ENCODE data around the gene PRSS1.
"Not testable (repeated sequence)": the region's sequence is repeated elsewhere in the genome, so short reads cannot be mapped to it uniquely, and the experiment has no call there.

The PRSS1 gene

GRCh38 chr7:142749218-142749993 is at the start of gene PRSS1:
PRSS1 (plus strand) TSS chr7:142749472; CDS start chr7:142749485, 13 bp downstream.
- no peak for DNase-seq

DNA sequence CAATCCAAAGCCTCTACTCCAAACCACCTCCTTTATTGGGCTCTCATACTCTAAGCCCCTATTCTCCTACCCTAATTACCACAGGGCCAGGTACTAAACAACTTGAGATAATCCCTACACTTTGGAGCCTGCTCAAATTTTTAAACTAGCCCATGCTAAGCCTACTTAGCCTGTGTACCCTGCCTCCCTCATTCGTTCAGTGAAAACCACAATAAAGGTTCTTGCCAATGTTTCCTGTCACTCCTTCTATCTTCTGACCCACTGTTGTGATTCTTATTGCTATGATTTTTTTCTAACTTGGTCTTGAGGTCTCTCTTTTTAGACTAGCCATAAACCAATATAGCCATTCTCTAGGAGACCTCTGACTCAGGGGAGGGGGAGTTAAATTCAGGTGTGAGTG is 48.3 kb upstream of the PRSS1 start:
- DNase-seq: peak in 1 of 2 donors; percentile 22

GRCh38 chr7:142703655-142704305 is 45.5 kb upstream of the PRSS1 start:
- no peak for DNase-seq

- DNase-seq: not testable (repeated sequence)
Observed at GRCh38 chr7:142708726-142709125, 40.5 kb upstream of the PRSS1 start.

DNA sequence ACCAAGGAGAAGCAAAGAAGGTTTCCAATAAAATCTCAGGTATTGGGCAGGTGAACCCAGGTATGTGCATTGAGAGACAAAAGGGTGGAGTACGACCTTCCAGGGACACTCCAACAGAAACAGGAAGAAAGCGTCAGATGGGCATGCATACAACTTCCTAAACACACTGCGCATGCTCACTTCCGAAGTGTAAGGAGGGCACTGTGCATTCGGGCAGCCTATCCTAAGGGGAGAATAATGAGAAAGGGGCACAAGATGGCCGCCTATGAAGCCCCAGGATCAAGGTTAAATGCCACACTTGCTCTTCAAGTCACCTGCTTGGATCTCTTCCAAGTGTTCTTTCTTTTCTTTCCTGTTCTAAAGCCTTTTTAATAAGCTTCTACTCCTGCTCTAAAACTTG is 39.4 kb upstream of the PRSS1 start:
- no peak for DNase-seq

GRCh38 chr7:142711196-142711595 is 38.1 kb upstream of the PRSS1 start:
- no peak for DNase-seq

DNA sequence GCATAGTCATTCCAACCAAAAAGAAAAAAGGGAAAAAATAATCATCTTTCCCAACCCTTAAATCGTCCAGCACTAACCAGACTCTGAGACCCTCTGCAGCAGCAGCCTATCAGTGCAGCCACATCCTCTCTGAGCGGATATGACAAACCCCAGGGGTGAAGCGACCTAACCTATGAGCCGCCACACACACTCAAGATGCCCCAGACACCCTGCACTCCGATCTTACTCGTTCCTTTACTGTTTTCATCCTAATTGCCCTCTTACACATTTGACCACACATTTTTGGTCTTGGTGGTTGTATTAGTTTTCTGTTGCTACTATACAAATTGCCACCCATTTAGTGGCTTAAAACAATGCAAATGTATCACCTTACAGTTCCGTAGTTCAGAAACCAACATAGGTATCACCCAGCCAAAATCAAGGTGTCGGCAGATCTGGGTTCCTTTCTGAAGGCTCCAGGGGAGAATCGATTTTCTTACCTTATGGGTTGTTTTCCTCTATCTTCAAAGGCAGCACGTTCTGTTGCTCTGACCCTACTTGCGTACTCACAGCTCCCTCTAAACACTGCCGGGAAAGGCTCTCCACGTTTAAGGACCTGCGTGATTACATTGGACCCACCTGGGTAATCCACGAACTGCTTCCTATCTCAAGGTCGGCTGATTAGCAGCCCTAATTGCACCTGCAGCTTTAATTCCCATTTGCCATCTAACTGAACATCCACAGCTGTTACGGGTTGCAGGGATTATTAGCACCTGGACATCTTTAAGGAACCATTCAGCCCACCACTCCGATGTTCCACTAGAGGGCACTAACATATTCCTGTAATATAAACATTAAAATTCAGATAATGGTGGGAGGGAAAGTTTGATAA is 37.3 kb upstream of the PRSS1 start:
- peak; percentile 36 to 54 for DNase-seq

- DNase-seq: no peak
Observed at GRCh38 chr7:142712617-142712957, 36.7 kb upstream of the PRSS1 start.

DNA sequence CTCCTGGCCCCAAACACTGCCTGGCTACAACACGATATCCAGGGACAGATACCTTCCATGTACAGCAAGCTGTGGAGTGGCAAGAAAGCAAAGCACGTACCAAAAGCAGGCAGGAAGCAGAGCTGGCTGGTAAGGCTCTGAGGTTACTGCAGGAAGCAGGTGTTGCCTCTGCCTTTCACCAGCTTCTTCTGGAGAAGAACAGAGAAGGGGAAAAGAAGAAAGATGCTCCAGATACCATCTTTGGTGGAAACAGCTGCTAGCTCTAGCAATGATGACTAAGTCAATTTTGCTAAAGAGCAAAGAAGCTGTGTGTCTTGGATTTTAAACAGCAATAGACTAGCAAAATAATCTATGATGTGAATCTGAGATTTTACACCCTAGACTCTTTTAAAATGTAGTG is 34.9 kb upstream of the PRSS1 start:
- peak; percentile 57 to 68 for DNase-seq

DNA sequence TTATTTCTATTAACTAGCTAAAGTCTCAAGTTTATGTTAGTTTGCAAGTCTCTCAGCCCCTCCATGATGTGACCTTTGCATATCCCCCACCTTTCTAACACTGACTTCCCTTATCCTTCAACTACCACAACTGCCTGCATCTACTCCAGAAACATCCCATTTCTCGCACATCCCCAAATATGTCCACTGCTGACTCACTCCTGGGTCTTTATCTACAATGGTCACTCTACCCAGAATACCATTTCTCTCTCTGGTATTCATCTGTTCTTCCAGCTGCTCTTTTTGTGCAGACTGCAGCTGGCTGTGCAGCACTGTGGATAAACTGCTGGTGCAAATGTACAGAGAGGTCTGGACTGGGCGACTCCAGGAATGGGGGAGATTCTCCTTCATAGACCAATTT is 32.7 kb upstream of the PRSS1 start:
- DNase-seq: no peak

DNA sequence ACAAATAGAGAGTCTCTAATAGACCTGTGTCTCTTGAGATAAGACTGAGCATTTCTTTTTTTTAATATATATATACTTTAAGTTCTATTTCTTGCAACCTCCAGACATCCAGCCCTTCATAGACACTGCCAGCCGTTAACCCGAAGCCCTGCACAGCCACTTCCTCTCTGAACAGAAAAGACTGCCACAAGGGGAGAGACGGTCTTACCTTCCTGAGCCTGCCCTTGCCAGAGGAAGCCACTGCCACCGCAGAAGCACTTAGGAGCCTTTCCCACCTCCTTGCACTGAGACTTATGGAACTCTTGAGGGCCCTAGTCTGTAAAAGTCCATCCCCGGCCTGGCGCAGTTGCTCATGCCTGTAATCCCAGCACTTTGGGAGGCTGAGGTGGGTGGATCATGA is 31.8 kb upstream of the PRSS1 start:
- peak; percentile 39 to 40 for DNase-seq

DNA sequence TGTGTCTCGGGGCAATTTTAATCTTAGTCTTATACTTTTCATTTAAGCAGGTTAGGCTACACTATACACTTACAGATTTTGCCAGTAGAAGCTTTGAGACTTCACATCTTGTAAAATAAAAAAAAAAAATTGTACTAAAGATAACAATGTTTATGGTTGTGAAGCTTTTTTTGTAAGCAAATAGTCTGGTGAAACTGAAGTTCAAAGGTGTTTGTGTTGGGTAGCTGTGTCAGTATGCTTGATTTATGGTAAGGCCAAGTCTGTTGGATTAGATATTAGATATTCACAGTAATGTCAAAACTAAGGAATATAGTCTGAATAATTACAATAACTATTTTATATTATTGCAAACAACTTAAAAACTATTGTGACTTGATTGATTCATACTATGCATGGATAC is 31.0 kb upstream of the PRSS1 start:
- DNase-seq: no peak

DNA sequence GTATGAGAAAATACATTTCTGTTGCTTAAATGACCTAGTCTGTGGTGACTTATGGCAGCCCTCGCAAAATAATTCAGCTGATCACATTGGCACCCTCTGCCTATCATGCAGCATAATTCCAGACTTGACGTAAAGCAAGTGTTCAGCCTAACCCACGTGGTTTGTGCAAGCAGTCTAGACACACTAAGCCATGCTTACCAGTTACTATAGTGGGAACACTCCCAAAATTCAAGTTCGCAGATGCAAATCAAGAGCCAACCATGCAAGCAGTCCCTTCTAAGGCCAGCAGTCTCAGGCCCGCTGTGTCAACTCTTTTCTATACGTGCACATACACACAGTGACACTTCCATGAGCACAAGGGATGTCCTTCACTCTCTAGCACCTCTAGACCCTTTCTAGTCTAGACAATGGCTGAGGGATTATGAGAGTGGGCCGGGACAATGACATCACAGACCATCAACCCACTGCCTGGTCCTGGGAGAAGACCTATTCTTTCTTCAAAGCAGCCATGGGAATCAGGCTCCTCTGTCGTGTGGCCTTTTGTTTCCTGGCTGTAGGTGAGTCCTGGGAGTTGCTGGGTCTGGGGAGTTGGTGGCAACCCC is 29.0 kb upstream of the PRSS1 start:
- DNase-seq: no peak

DNA sequence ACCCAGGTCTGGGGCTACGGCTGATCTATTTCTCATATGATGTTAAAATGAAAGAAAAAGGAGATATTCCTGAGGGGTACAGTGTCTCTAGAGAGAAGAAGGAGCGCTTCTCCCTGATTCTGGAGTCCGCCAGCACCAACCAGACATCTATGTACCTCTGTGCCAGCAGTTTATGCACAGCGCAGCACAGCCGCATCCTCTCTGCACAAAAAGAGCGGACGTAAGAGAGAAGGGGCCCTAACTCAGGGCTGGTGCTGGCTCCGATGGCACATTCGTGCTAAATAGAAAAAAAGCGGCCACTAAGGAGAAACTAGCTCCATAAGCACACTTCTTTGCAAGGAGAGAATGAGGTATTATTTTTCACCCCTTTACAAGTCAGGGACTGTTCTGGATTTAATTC is 28.3 kb upstream of the PRSS1 start:
- no peak for DNase-seq

DNA sequence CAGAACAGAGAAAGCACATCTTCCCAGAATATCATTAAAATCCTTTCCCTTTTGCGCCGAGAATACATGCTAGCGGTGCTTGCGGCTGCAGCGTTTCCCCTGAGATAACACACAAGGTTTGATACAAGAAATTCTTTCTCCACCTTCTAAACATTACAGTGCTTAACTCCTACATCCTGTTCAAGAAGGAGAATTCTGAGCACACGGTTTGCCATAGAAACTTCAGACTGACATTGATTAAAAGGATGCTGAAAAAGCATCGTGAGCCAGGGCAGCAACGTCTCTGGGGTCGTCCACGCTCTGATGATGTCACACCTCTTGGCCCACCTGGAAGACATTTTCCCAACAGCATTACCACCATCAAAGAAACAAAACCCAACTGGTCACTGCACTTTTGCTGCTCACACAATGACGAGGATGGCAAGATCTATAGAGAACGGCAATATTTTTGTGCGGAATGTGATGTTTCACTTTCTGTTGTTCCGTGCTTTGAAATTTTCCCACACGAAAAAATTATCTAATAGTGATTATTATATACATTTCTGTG is 27.0 kb upstream of the PRSS1 start:
- DNase-seq: no peak

DNA sequence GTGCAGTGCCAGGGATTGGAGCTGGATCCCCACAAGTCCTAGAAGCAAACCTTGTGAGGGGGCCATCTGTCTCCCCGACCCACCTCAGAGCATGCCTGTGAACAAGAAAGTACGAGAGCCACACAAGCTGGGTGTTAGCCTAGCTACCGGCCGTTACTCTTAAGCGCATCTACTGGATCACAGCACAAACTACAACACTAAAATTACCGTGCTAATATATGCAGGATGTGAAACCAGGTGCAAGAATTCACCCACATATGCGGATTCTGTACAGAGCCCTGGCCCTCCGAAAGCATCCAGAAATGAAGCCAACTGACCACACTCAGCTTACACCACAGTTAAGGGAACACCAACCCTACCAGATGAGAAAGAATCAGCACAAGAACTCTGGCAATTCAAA is 16.0 kb upstream of the PRSS1 start:
- DNase-seq: no peak

- DNase-seq: peak in 1 of 2 donors; percentile 18
Observed at GRCh38 chr7:142739923-142740492, 9.3 kb upstream of the PRSS1 start.

GRCh38 chr7:142740786-142741185 is 8.5 kb upstream of the PRSS1 start:
- no peak for DNase-seq

- DNase-seq: not testable (repeated sequence)
Observed at GRCh38 chr7:142741932-142742331, 7.3 kb upstream of the PRSS1 start.

DNA sequence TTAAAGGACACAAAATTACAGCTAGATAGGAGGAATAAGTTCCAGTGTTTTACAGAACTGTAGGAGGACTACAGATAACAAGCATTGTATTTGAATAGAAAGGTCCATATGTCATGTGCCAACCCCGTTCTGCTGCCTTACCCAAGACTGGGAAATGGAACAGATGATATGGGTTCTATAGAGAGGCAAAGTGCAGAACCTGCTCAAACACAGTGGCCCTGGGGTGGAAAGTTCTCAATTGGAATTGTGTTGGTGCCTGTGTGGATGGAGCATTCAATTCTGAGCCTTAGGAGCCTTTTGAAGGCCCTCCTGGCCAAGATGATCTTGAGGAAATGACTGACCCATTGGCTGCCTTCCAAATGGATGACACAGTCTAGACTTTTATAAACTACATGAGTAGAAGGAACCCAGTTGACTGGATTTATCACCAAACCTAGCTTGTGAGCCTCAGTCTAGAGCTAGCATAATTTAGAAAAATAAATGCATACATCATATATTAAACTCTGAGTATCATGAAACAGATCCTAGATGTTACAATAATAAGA is 4.1 kb upstream of the PRSS1 start:
- DNase-seq: no peak

DNA sequence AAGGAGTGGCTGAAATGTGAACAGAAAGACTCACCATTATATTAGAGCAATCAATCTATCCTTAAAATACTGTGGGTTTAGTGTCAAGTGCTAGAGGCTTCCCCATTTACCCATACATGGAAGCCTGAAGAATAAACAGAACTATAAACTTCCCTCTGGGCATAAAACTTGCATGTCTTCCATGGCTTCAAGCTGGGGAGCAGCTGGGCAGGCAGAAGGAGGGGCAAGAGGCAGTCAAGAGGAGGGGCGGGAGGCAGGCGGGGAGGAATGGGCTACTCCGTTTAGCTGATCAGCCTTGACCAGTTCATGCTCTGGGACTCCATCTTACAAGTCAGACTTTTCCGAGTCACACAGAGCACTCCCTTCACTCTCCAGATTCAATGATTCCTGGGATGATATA is 3.5 kb upstream of the PRSS1 start:
- DNase-seq: no peak

DNA sequence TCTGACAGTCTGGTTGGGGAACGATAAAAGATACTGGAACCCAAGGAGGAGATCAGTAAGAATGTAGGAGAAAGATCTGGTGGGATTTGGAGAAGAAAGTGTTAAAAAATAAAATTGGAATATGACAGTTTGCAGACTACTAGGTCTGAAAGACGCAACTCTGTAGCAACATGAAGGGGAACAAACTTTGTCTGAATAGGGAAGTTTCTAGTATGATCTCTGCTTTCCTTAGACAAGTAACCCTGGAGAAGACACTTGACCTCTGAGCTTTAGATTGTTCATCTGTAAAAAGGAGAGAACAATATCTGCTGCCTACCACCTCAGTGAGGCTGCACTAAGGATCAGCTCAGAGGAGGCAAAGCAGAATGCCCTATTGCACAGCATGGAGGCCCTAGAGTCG is 3.0 kb upstream of the PRSS1 start:
- DNase-seq: no peak

Data from CD4-positive, alpha-beta T cell treated with Interleukin-4 for 1 hour (primary cell).